Measurements from ENCODE around the gene GSG1. TPM values are rescaled to one million over a fixed set of nuclear protein-coding genes. Genes with fewer than 3 reads are reported as not detected.

Gene GSG1
- 0.36 to 0.38 TPM in 2 of 3 replicates, not detected in the other for total RNA-seq
- long read RNA-seq, result 0 reads

- no peak for DNase-seq (ENCODE audit: low spot score)
- Mint-ChIP-seq H3K27ac (ENCODE audit: unreplicated experiment) (peak within 1 kb of the TSS; percentile 89), H3K4me3 (ENCODE audit: unreplicated experiment) (no peak within 1 kb of the TSS)
These were observed at the start of gene GSG1 for GRCh38 chr12:13103391-13104033. Gene GSG1, minus strand, starts transcription at chr12:13103667. Its CDS starts 155 bp downstream, at chr12:13103512.

GRCh38 chr12:13153180-13153579, 49.7 kb upstream of the GSG1 start:
- no peak for TF ChIP-seq CTCF (IDR thresholded peaks at IDR 0.05)
- Mint-ChIP-seq H3K27ac (ENCODE audit: unreplicated experiment) (no peak overlapping the region), H3K9me3 (ENCODE audit: low read depth) (peaks cover 5% of the 10 kb centered on the region), H3K36me3 (ENCODE audit: low read depth) (no peaks in the 10 kb centered on the region), H3K27me3 (ENCODE audit: low read depth) (no peaks in the 10 kb centered on the region), H3K4me1 (ENCODE audit: low read depth) (peaks cover 27% of the 10 kb centered on the region), H3K4me3 (ENCODE audit: unreplicated experiment) (no peak overlapping the region)
- DNase-seq (ENCODE audit: low spot score), result no peak

More at GRCh38 chr12:13103391-13104033, at the start of gene GSG1:
- peaks cover 9% of the 10 kb centered on the region for H3K9me3 Mint-ChIP-seq (ENCODE audit: low read depth)
- peaks cover 40% of the 10 kb centered on the region for H3K4me1 Mint-ChIP-seq (ENCODE audit: low read depth)
- H3K27me3 Mint-ChIP-seq (ENCODE audit: low read depth), result no peaks in the 10 kb centered on the region
- no peak for TF ChIP-seq CTCF (IDR thresholded peaks at IDR 0.05)
- peaks cover 2% of the 10 kb centered on the region for H3K36me3 Mint-ChIP-seq (ENCODE audit: low read depth)

GRCh38 chr12:13152756-13153155, 49.3 kb upstream of the GSG1 start:
- no peak overlapping the region for H3K27ac Mint-ChIP-seq (ENCODE audit: unreplicated experiment)
- no peaks in the 10 kb centered on the region for H3K27me3 Mint-ChIP-seq (ENCODE audit: low read depth)
- DNase-seq (ENCODE audit: low spot score), result no peak
- H3K4me3 Mint-ChIP-seq (ENCODE audit: unreplicated experiment), result no peak overlapping the region
- H3K4me1 Mint-ChIP-seq (ENCODE audit: low read depth), result peaks cover 31% of the 10 kb centered on the region
- no peak for TF ChIP-seq CTCF (IDR thresholded peaks at IDR 0.05)
- peaks cover 5% of the 10 kb centered on the region for H3K9me3 Mint-ChIP-seq (ENCODE audit: low read depth)
- H3K36me3 Mint-ChIP-seq (ENCODE audit: low read depth), result no peaks in the 10 kb centered on the region

- no peak overlapping the region for H3K4me3 Mint-ChIP-seq (ENCODE audit: unreplicated experiment)
- H3K4me1 Mint-ChIP-seq (ENCODE audit: low read depth), result peaks cover 36% of the 10 kb centered on the region
- no peak for DNase-seq (ENCODE audit: low spot score)
These were observed 48.8 kb upstream of the GSG1 start for GRCh38 chr12:13152281-13152680.

GRCh38 chr12:13149411-13149810, 45.9 kb upstream of the GSG1 start:
- no peak for TF ChIP-seq CTCF (IDR thresholded peaks at IDR 0.05)
- peaks cover 5% of the 10 kb centered on the region for H3K9me3 Mint-ChIP-seq (ENCODE audit: low read depth)
- H3K4me3 Mint-ChIP-seq (ENCODE audit: unreplicated experiment), result no peak overlapping the region
- H3K4me1 Mint-ChIP-seq (ENCODE audit: low read depth), result peaks cover 29% of the 10 kb centered on the region
- no peaks in the 10 kb centered on the region for H3K36me3 Mint-ChIP-seq (ENCODE audit: low read depth)
- H3K27me3 Mint-ChIP-seq (ENCODE audit: low read depth), result no peaks in the 10 kb centered on the region
- no peak overlapping the region for H3K27ac Mint-ChIP-seq (ENCODE audit: unreplicated experiment)
- no peak for DNase-seq (ENCODE audit: low spot score)

More at GRCh38 chr12:13152281-13152680, 48.8 kb upstream of the GSG1 start:
- no peaks in the 10 kb centered on the region for H3K27me3 Mint-ChIP-seq (ENCODE audit: low read depth)
- peaks cover 5% of the 10 kb centered on the region for H3K9me3 Mint-ChIP-seq (ENCODE audit: low read depth)
- H3K36me3 Mint-ChIP-seq (ENCODE audit: low read depth), result no peaks in the 10 kb centered on the region
- no peak for TF ChIP-seq CTCF (IDR thresholded peaks at IDR 0.05)
- no peak overlapping the region for H3K27ac Mint-ChIP-seq (ENCODE audit: unreplicated experiment)

Data from chondrocyte (in vitro differentiated cells).